GM23248 (cell line): ENCODE data around the gene KCNQ5.

ENCODE experiments used
- EZH2 ChIP-seq: fragments of 200-600 bp; sonication (generic); IDR thresholded peaks from 2 replicates; pipeline ENCODE4 v1.6.1; 2018; ENCODE audit warnings: antibody characterized with exemption, mild to moderate bottlenecking; ENCODE audit not compliant: insufficient read depth, poor library complexity, severe bottlenecking
- EZH2phosphoT487 ChIP-seq: fragments of 200-600 bp; sonication (generic); IDR thresholded peaks from 2 replicates; pipeline ENCODE4 v1.6.1; 2018; ENCODE audit warnings: antibody characterized with exemption, moderate library complexity, mild to moderate bottlenecking, low read depth; ENCODE audit not compliant: insufficient read depth

- no peak for TF ChIP-seq EZH2phosphoT487
- TF ChIP-seq EZH2 = no peak
Measured at GRCh38 chr6:73131706-73132105, 509.8 kb downstream of the KCNQ5 start.
